DND-41 (cell line): ENCODE data around the gene PML.

ENCODE experiments used
- ATAC-seq: fragments of 200-7000 bp; cut with Tn5 transposase; 3 replicates; pipeline ENCODE4 v1.9.1; 2021; ENCODE audit warnings: low read depth; ENCODE audit not compliant: insufficient read depth
- DNase-seq: peaks from one replicate; pipeline ENCODE4 v3.0.0-alpha.2; 2020
- H2AFZ ChIP-seq: 2 replicates; pipeline ENCODE4 v1.6.0; 2012; ENCODE audit warnings: low read depth, low read length
- H3K27ac ChIP-seq: 2 replicates; pipeline ENCODE4 v1.5.1; 2012; ENCODE audit warnings: low read length, inconsistent platforms
- H3K27me3 ChIP-seq: fragments of 200-600 bp; sonication (generic); 2 replicates; pipeline ENCODE4 v1.6.0; 2012; ENCODE audit warnings: low read length, mild to moderate bottlenecking, inconsistent platforms; ENCODE audit not compliant: insufficient read depth, poor library complexity
- H3K36me3 ChIP-seq: 2 replicates; pipeline ENCODE4 v1.5.1; 2012; ENCODE audit warnings: low read length, inconsistent platforms; ENCODE audit not compliant: insufficient read depth
- H3K4me1 ChIP-seq: 2 replicates; pipeline ENCODE4 v1.5.1; 2012; ENCODE audit warnings: mild to moderate bottlenecking, low read length; ENCODE audit not compliant: insufficient read depth
- H3K4me2 ChIP-seq: 2 replicates; pipeline ENCODE4 v1.6.0; 2012; ENCODE audit warnings: mild to moderate bottlenecking, moderate library complexity, low read length, inconsistent platforms; ENCODE audit not compliant: insufficient read depth
- H3K4me3 ChIP-seq, 2 experiments: fragments of 200-600 bp in 1 of 2; shearing (Covaris generic) in 1 of 2; 2 replicates each; pipeline ENCODE4 v1.5.1; 2012 to 2016; ENCODE audit warnings: inconsistent platforms in 2 of 2, low read length in 2 of 2, mild to moderate bottlenecking in 2 of 2, low read depth in 1 of 2, moderate library complexity in 1 of 2
- H3K79me2 ChIP-seq: 2 replicates; pipeline ENCODE4 v1.6.0; 2012; ENCODE audit warnings: low read length, inconsistent platforms; ENCODE audit not compliant: insufficient read depth
- H3K9ac ChIP-seq: 2 replicates; pipeline ENCODE4 v1.6.0; 2012; ENCODE audit warnings: low read depth, mild to moderate bottlenecking, inconsistent platforms, low read length, moderate library complexity
- H3K9me3 ChIP-seq: 2 replicates; pipeline ENCODE4 v1.5.1; 2012; ENCODE audit warnings: low read length, moderate library complexity, mild to moderate bottlenecking, inconsistent platforms; ENCODE audit not compliant: insufficient read depth, severe bottlenecking
- H4K20me1 ChIP-seq: 2 replicates; pipeline ENCODE4 v1.6.0; 2012; ENCODE audit warnings: low read length; ENCODE audit not compliant: insufficient read depth
- CTCF ChIP-seq: IDR thresholded peaks from 2 replicates; pipeline ENCODE4 v1.5.1; 2012; ENCODE audit warnings: borderline replicate concordance, low read length, moderate library complexity, mild to moderate bottlenecking; ENCODE audit not compliant: poor library complexity, severe bottlenecking; ENCODE audit errors: extremely low read depth
- EZH2 ChIP-seq: IDR thresholded peaks from 3 replicates; pipeline ENCODE4 v1.6.1; 2012; ENCODE audit warnings: borderline replicate concordance, low read depth, mild to moderate bottlenecking, moderate library complexity, low read length, inconsistent platforms; ENCODE audit not compliant: severe bottlenecking

PML gene

GRCh38 chr15:73987250-73987649, 7.3 kb upstream of the PML start:
- Histone ChIP-seq H3K27ac (no peak overlapping the region), H2AFZ (no peak overlapping the region), H3K9me3 (no peaks in the 10 kb centered on the region), H3K36me3 (peaks cover 9% of the 10 kb centered on the region), H3K4me2 (no peak overlapping the region), H4K20me1 (no peaks in the 10 kb centered on the region), H3K4me1 (peaks cover 25% of the 10 kb centered on the region), H3K79me2 (peaks cover 9% of the 10 kb centered on the region), H3K27me3 (no peaks in the 10 kb centered on the region), H3K4me3 (no peak overlapping the region), H3K9ac (no peak overlapping the region)
- TF ChIP-seq EZH2, result no peak
- TF ChIP-seq CTCF, result no peak
- ATAC-seq (no peak), DNase-seq (no peak)

DNA sequence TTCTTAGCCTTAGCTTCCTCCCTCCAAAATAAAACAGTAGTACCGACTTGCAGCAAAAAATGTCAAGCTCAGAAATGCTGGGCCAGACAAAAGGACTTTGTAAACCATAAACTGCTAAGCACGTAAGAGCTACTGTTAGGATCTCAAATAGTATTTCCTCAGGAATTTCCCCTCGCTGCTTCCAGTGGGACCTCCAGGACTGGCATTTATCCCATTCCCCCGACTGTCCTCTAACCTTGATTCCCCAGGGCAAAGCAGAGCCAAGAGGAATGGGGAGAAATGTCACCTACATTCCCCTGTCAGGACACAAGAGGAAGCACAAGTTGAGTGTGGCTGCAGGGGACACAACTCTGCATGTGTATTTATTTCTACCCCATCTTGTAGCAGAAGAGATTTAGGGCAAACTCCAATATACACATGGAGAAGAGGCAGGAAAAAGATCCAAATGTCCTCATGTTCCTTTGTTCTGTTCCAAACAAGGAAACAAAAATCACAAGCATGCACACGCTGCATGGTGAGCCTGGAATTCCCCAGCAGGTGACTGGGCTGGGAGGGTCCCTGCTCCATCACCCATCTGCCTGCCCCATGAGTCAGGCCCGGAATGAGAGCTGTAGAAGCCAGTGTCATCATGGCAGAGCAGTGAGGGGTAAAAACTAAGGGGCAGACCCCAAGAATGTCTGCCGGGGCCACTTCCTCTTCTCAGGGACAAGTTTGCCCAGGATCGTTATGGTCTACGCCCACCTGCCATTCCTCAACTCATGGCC, 6.7 kb upstream of the PML start:
- Histone ChIP-seq H3K4me2 (no peak overlapping the region), H3K27me3 (no peaks in the 10 kb centered on the region), H3K9ac (no peak overlapping the region), H3K4me1 (peaks cover 31% of the 10 kb centered on the region), H2AFZ (no peak overlapping the region), H3K79me2 (peaks cover 9% of the 10 kb centered on the region), H3K27ac (no peak overlapping the region), H4K20me1 (no peaks in the 10 kb centered on the region), H3K4me3 (no peak overlapping the region), H3K9me3 (no peaks in the 10 kb centered on the region), H3K36me3 (peaks cover 9% of the 10 kb centered on the region)
- TF ChIP-seq EZH2, result no peak
- no peak for TF ChIP-seq CTCF
- no peak for DNase-seq
- no peak for ATAC-seq

- ATAC-seq (no peak), DNase-seq (no peak)
- H3K4me3 ChIP-seq, result no peak overlapping the region
- H4K20me1 ChIP-seq, result no peaks in the 10 kb centered on the region
- H3K9ac ChIP-seq, result no peak overlapping the region
- H2AFZ ChIP-seq, result no peak overlapping the region
- H3K9me3 ChIP-seq, result no peaks in the 10 kb centered on the region
- H3K4me2 ChIP-seq, result no peak overlapping the region
- peaks cover 9% of the 10 kb centered on the region for H3K36me3 ChIP-seq
- peaks cover 9% of the 10 kb centered on the region for H3K79me2 ChIP-seq
- H3K27me3 ChIP-seq, result no peaks in the 10 kb centered on the region
- H3K27ac ChIP-seq, result no peak overlapping the region
- TF ChIP-seq EZH2, result no peak
- no peak for TF ChIP-seq CTCF
- H3K4me1 ChIP-seq, result peaks cover 33% of the 10 kb centered on the region
Observed at GRCh38 chr15:73988445-73988969, 6.0 kb upstream of the PML start.
